OCI-LY1 (cell line): ENCODE data around the gene KCNH1.

Experiments used
- H2AFZ ChIP-seq: fragments of 200-600 bp; sonication (generic), shearing (Covaris generic); 2 replicates; pipeline ENCODE4 v1.6.0; 2014; ENCODE audit warnings: antibody characterized with exemption, mild to moderate bottlenecking, low read length
- H3F3A ChIP-seq: fragments of 200-600 bp; sonication (generic), shearing (Covaris generic); 2 replicates; pipeline ENCODE4 v1.6.0; 2014; ENCODE audit warnings: mild to moderate bottlenecking, antibody characterized with exemption, low read length, moderate library complexity; ENCODE audit not compliant: insufficient read depth
- H3K27ac ChIP-seq: fragments of 200-600 bp; sonication (generic); 2 replicates; pipeline ENCODE4 v1.5.1; 2014; ENCODE audit warnings: low read length, mixed run types, mild to moderate bottlenecking, low read depth; ENCODE audit not compliant: poor library complexity, severe bottlenecking
- H3K27me3 ChIP-seq: fragments of 200-600 bp; sonication (generic); 2 replicates; pipeline ENCODE4 v1.6.0; 2014; ENCODE audit warnings: antibody characterized with exemption, mild to moderate bottlenecking, low read length, moderate library complexity; ENCODE audit not compliant: insufficient read depth
- H3K36me3 ChIP-seq: fragments of 200-600 bp; sonication (generic); 2 replicates; pipeline ENCODE4 v1.6.1; 2014; ENCODE audit warnings: mild to moderate bottlenecking, antibody characterized with exemption, low read length, moderate library complexity, mixed read lengths; ENCODE audit not compliant: insufficient read depth
- H3K4me1 ChIP-seq: fragments of 200-600 bp; sonication (generic); 2 replicates; pipeline ENCODE4 v1.5.1; 2014; ENCODE audit warnings: mild to moderate bottlenecking, low read length, moderate library complexity; ENCODE audit not compliant: insufficient read depth, severe bottlenecking
- H3K4me2 ChIP-seq: fragments of 200-600 bp; sonication (generic), shearing (Covaris generic); 2 replicates; pipeline ENCODE4 v1.6.1; 2014; ENCODE audit warnings: low read length
- H3K4me3 ChIP-seq: fragments of 200-600 bp; sonication (generic); 2 replicates; pipeline ENCODE4 v1.5.1; 2014; ENCODE audit warnings: low read length, low read depth, mild to moderate bottlenecking, mixed read lengths; ENCODE audit not compliant: poor library complexity, severe bottlenecking
- H3K79me2 ChIP-seq: fragments of 200-600 bp; shearing (Covaris generic); 2 replicates; pipeline ENCODE4 v1.6.1; 2016; ENCODE audit warnings: mixed run types, low read length, mixed read lengths; ENCODE audit not compliant: insufficient read depth
- H3K9ac ChIP-seq: fragments of 200-600 bp; sonication (generic), shearing (Covaris generic); 2 replicates; pipeline ENCODE4 v1.6.1; 2014; ENCODE audit warnings: mild to moderate bottlenecking, low read length, mixed read lengths
- H3K9me2 ChIP-seq: fragments of 200-600 bp; sonication (generic), shearing (Covaris generic); 2 replicates; pipeline ENCODE4 v1.6.1; 2014; ENCODE audit warnings: low read depth, mild to moderate bottlenecking, low read length, mixed read lengths
- H3K9me3 ChIP-seq: fragments of 200-600 bp; shearing (Covaris generic); 2 replicates; pipeline ENCODE4 v1.6.1; 2014; ENCODE audit warnings: low read length, mixed read lengths
- H4K20me1 ChIP-seq: fragments of 200-600 bp; sonication (generic), shearing (Covaris generic); 2 replicates; pipeline ENCODE4 v1.6.0; 2016; ENCODE audit warnings: mild to moderate bottlenecking, low read length; ENCODE audit not compliant: insufficient read depth
- EZH2 ChIP-seq: fragments of 200-600 bp; sonication (generic), shearing (Covaris generic); IDR thresholded peaks from 2 replicates; pipeline ENCODE4 v1.8.0; 2017; ENCODE audit warnings: borderline replicate concordance, mixed run types, mild to moderate bottlenecking, antibody characterized with exemption, low read length, moderate library complexity, mixed read lengths
- TF ChIP-seq, protein P1 (sequence below): fragments of 200-600 bp; sonication (generic), shearing (Covaris generic); IDR thresholded peaks from 2 replicates; pipeline ENCODE4 v1.5.1; 2017; ENCODE audit warnings: mild to moderate bottlenecking, antibody characterized with exemption, low read length, moderate library complexity, mixed read lengths

KCNH1 gene

DNA sequence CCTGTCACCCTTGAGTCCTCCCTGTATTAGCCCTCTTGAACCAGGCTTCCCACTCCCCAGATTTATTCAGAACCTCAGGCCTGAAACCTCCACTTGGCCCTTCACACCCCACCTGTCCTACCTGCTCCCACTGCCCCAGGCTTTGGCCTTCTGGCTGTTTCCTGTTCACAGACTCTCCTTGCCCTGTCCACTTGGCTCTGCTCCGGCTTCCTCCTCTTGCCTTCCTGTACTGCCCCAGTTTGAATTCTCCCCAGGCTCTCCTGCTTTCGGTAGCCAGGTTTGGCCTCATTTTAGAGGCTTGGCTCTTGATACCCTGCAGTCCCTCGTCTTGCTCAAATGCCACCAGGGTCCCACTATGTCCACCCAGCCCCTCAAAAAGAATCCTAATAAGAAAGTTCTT, 385.2 kb downstream of the KCNH1 start:
- Histone ChIP-seq H3K4me3 (no peak overlapping the region), H3F3A (no peaks in the 10 kb centered on the region), H3K9me2 (no peaks in the 10 kb centered on the region), H3K9me3 (no peaks in the 10 kb centered on the region), H3K27ac (no peak overlapping the region), H4K20me1 (no peaks in the 10 kb centered on the region), H3K36me3 (no peaks in the 10 kb centered on the region), H3K9ac (no peak overlapping the region), H3K4me2 (no peak overlapping the region), H3K79me2 (no peaks in the 10 kb centered on the region), H3K4me1 (no peaks in the 10 kb centered on the region), H3K27me3 (no peaks in the 10 kb centered on the region), H2AFZ (no peak overlapping the region)
- TF ChIP-seq, protein P1, sequence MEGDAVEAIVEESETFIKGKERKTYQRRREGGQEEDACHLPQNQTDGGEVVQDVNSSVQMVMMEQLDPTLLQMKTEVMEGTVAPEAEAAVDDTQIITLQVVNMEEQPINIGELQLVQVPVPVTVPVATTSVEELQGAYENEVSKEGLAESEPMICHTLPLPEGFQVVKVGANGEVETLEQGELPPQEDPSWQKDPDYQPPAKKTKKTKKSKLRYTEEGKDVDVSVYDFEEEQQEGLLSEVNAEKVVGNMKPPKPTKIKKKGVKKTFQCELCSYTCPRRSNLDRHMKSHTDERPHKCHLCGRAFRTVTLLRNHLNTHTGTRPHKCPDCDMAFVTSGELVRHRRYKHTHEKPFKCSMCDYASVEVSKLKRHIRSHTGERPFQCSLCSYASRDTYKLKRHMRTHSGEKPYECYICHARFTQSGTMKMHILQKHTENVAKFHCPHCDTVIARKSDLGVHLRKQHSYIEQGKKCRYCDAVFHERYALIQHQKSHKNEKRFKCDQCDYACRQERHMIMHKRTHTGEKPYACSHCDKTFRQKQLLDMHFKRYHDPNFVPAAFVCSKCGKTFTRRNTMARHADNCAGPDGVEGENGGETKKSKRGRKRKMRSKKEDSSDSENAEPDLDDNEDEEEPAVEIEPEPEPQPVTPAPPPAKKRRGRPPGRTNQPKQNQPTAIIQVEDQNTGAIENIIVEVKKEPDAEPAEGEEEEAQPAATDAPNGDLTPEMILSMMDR, result no peak
- no peak for TF ChIP-seq EZH2

DNA sequence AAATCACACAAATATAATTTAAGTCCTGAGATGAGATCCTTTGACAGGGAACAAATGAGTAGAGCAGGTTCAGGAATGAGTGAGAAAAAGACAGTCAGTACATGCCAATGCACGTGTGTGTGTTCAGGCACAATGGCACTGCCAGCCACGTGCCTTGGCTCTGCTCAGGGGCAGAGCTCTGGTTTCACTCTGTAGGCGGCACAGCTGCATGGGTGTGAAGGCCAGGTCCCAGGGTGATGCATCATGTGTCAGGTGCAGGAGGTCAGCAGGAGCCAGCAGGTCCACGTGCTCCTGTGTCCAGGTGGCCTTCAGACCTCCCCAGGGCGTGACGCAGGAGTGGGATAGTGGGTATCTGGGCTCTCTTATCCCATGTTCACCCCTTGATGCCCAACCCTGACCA, 386.1 kb downstream of the KCNH1 start:
- Histone ChIP-seq H3K79me2 (no peaks in the 10 kb centered on the region), H3K9ac (no peak overlapping the region), H3K36me3 (no peaks in the 10 kb centered on the region), H3K27ac (no peak overlapping the region), H3K27me3 (no peaks in the 10 kb centered on the region), H2AFZ (no peak overlapping the region), H3K4me2 (no peak overlapping the region), H3K4me1 (no peaks in the 10 kb centered on the region), H3K9me3 (no peaks in the 10 kb centered on the region), H3K4me3 (no peak overlapping the region), H3F3A (no peaks in the 10 kb centered on the region), H4K20me1 (no peaks in the 10 kb centered on the region), H3K9me2 (no peaks in the 10 kb centered on the region)
- TF ChIP-seq, protein P1, result no peak
- TF ChIP-seq EZH2, result no peak

DNA sequence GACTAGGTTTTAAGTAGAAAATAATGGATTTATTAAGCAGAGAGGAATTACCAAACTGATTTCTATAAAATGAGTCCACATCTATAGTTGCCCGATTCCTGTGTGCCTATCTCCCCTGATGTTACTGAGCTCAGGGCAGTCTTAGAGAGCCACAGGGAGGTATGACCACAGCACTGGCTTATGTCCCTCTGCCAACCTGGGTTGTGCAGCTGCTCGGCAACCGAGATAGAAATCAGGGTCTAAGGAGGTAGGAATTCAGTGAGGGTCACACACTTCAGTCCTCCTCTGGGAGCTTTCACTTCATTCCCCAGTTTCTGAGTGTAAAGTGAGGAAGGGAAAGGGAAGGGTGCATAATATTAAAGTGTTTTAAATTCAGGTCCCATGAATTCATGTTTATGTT, 386.8 kb downstream of the KCNH1 start:
- H3K79me2 ChIP-seq, result no peaks in the 10 kb centered on the region
- H3K9me3 ChIP-seq, result no peaks in the 10 kb centered on the region
- H3K4me1 ChIP-seq, result no peaks in the 10 kb centered on the region
- no peaks in the 10 kb centered on the region for H3F3A ChIP-seq
- no peak overlapping the region for H3K27ac ChIP-seq
- H3K4me2 ChIP-seq, result no peak overlapping the region
- no peak for TF ChIP-seq EZH2
- TF ChIP-seq, protein P1, result no peak
- H3K27me3 ChIP-seq, result no peaks in the 10 kb centered on the region
- no peak overlapping the region for H3K9ac ChIP-seq
- no peaks in the 10 kb centered on the region for H4K20me1 ChIP-seq
- H3K36me3 ChIP-seq, result no peaks in the 10 kb centered on the region
- H2AFZ ChIP-seq, result no peak overlapping the region
- no peaks in the 10 kb centered on the region for H3K9me2 ChIP-seq
- H3K4me3 ChIP-seq, result no peak overlapping the region
